ENCODE measurements around the gene PDE4D. TPM values are rescaled to one million over a fixed set of nuclear protein-coding genes. Genes with fewer than 3 reads are reported as not detected.

Gene PDE4D
- total RNA-seq, 1 experiment from 2014 or later, result 6.5 TPM

DNA sequence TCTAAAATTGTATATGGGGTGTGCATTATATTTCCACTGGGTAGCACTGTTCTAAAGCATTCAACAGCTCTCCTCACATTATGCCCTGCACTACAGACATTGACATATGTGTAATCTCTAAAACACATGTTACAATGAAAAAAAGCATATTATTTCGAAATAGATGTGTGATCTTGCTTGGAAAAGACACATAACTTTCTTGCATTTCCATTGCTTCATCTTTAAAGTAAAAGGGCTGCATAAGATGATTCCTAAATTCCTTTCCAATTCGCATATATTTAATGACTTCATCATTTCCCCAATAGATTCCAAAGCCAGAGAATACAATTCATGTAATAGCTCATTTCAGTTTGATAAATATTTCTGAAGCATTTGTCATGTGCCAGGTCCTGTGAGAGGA is 566.9 kb downstream of the PDE4D start:
- Histone ChIP-seq H3K9me3 (ENCODE audit: low read depth, low read length, poor library complexity, severe bottlenecking) (no peaks in the 10 kb centered on the region), H3K36me3 (ENCODE audit: insufficient read depth, low read length, poor library complexity, severe bottlenecking) (no peaks in the 10 kb centered on the region), H3K4me1 (ENCODE audit: insufficient read depth, low read length, poor library complexity, severe bottlenecking) (no peaks in the 10 kb centered on the region), H3K4me3 (ENCODE audit: low read depth, low read length, poor library complexity, severe bottlenecking) (no peak overlapping the region), H3K27me3 (replicated peaks; ENCODE audit: insufficient read depth, low read depth, low read length, poor library complexity) (no peaks in the 10 kb centered on the region), H3K27ac (ENCODE audit: low read depth, low read length, poor library complexity, severe bottlenecking) (no peak overlapping the region)
- TF ChIP-seq EZH2 (IDR thresholded peaks at IDR 0.05; ENCODE audit: borderline replicate concordance, low read depth, low read length, poor library complexity, severe bottlenecking), result no peak
- TF ChIP-seq, protein P1, sequence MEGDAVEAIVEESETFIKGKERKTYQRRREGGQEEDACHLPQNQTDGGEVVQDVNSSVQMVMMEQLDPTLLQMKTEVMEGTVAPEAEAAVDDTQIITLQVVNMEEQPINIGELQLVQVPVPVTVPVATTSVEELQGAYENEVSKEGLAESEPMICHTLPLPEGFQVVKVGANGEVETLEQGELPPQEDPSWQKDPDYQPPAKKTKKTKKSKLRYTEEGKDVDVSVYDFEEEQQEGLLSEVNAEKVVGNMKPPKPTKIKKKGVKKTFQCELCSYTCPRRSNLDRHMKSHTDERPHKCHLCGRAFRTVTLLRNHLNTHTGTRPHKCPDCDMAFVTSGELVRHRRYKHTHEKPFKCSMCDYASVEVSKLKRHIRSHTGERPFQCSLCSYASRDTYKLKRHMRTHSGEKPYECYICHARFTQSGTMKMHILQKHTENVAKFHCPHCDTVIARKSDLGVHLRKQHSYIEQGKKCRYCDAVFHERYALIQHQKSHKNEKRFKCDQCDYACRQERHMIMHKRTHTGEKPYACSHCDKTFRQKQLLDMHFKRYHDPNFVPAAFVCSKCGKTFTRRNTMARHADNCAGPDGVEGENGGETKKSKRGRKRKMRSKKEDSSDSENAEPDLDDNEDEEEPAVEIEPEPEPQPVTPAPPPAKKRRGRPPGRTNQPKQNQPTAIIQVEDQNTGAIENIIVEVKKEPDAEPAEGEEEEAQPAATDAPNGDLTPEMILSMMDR (conservative IDR thresholded peaks at IDR 0.05; ENCODE audit: low read depth, low read length), result no peak
- no peak for DNase-seq (ENCODE audit: low spot score)
- intact Hi-C loops (cut with micrococcal nuclease; ENCODE audit: unreplicated experiment), result no loop called here
- no TSS peak for BruUV-seq (replicated peaks)
- POLR2A ChIA-PET (ENCODE audit: low non-redundant PET), result no interaction called here
- CTCF ChIA-PET, result no interaction called here

DNA sequence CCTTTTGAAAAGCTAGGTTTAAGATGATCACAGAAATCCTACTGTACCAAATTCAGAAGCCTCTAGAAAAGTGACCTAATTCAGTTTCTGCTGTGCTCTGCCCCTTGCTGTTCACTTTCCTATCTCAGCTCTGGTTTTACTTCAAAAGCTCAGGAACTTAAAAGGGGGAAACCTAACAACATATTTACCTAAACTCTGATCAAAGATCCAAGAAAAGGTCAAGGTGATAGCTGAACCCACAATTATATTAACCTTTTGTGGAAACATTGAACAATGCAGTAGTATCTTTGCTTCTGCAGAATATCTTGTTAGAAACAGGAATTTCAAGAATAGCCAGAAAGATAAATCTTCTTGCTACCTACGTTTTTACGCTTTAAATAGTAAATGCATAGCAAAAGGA is 568.5 kb downstream of the PDE4D start:
- H3K27ac ChIP-seq (ENCODE audit: low read depth, low read length, poor library complexity, severe bottlenecking), result no peak overlapping the region
- DNase-seq (ENCODE audit: low spot score), result no peak
- no peaks in the 10 kb centered on the region for H3K27me3 ChIP-seq (replicated peaks; ENCODE audit: insufficient read depth, low read depth, low read length, poor library complexity)
- POLR2A ChIA-PET (ENCODE audit: low non-redundant PET), result no interaction called here
- BruUV-seq (replicated peaks), result no TSS peak
- TF ChIP-seq EZH2 (IDR thresholded peaks at IDR 0.05; ENCODE audit: borderline replicate concordance, low read depth, low read length, poor library complexity, severe bottlenecking), result no peak
- TF ChIP-seq, protein P1 (conservative IDR thresholded peaks at IDR 0.05; ENCODE audit: low read depth, low read length), result no peak
- CTCF ChIA-PET, result no interaction called here
- H3K36me3 ChIP-seq (ENCODE audit: insufficient read depth, low read length, poor library complexity, severe bottlenecking), result no peaks in the 10 kb centered on the region
- no peaks in the 10 kb centered on the region for H3K4me1 ChIP-seq (ENCODE audit: insufficient read depth, low read length, poor library complexity, severe bottlenecking)
- intact Hi-C loops (cut with micrococcal nuclease; ENCODE audit: unreplicated experiment), result no loop called here
- H3K9me3 ChIP-seq (ENCODE audit: low read depth, low read length, poor library complexity, severe bottlenecking), result no peaks in the 10 kb centered on the region
- H3K4me3 ChIP-seq (ENCODE audit: low read depth, low read length, poor library complexity, severe bottlenecking), result no peak overlapping the region

- no peak for DNase-seq (ENCODE audit: low spot score)
- H3K36me3 ChIP-seq (ENCODE audit: insufficient read depth, low read length, poor library complexity, severe bottlenecking), result no peaks in the 10 kb centered on the region
- intact Hi-C loops (cut with micrococcal nuclease; ENCODE audit: unreplicated experiment), result no loop called here
- ChIA-PET CTCF (no interaction called here), POLR2A (ENCODE audit: low non-redundant PET) (no interaction called here)
- H3K27me3 ChIP-seq (replicated peaks; ENCODE audit: insufficient read depth, low read depth, low read length, poor library complexity), result no peaks in the 10 kb centered on the region
- no TSS peak for BruUV-seq (replicated peaks)
- no peaks in the 10 kb centered on the region for H3K9me3 ChIP-seq (ENCODE audit: low read depth, low read length, poor library complexity, severe bottlenecking)
- no peak overlapping the region for H3K27ac ChIP-seq (ENCODE audit: low read depth, low read length, poor library complexity, severe bottlenecking)
- no peak overlapping the region for H3K4me3 ChIP-seq (ENCODE audit: low read depth, low read length, poor library complexity, severe bottlenecking)
- H3K4me1 ChIP-seq (ENCODE audit: insufficient read depth, low read length, poor library complexity, severe bottlenecking), result no peaks in the 10 kb centered on the region
- TF ChIP-seq EZH2 (IDR thresholded peaks at IDR 0.05; ENCODE audit: borderline replicate concordance, low read depth, low read length, poor library complexity, severe bottlenecking), result no peak
- TF ChIP-seq, protein P1 (conservative IDR thresholded peaks at IDR 0.05; ENCODE audit: low read depth, low read length), result no peak
Observed at GRCh38 chr5:59322894-59323293, 570.6 kb downstream of the PDE4D start.
